Cardiac fibroblast (primary cell): ENCODE measurements around the gene EPHB2.

ENCODE experiments used
- DNase-seq, 2 donors: peaks; one replicate each; pipeline versions ENCODE4 v3.0.0 to v3.0.0-alpha.2; 2010; ENCODE audit warnings: low read depth in 2 of 2
- H3K4me3 ChIP-seq, 2 donors: replicated peaks in 1 of 2; 1 replicate in 1 of 2; 2 replicates in 1 of 2; pipeline ENCODE4 v1.5.1; 2011; ENCODE audit warnings: low read depth in 2 of 2, low read length in 2 of 2, mild to moderate bottlenecking in 2 of 2, moderate library complexity in 1 of 2
- TF ChIP-seq, protein P1 (sequence below): IDR thresholded peaks from one replicate; pipeline ENCODE4 v1.5.1; 2011; ENCODE audit warnings: low read depth, mild to moderate bottlenecking, low read length, inconsistent platforms

Gene EPHB2

DNA sequence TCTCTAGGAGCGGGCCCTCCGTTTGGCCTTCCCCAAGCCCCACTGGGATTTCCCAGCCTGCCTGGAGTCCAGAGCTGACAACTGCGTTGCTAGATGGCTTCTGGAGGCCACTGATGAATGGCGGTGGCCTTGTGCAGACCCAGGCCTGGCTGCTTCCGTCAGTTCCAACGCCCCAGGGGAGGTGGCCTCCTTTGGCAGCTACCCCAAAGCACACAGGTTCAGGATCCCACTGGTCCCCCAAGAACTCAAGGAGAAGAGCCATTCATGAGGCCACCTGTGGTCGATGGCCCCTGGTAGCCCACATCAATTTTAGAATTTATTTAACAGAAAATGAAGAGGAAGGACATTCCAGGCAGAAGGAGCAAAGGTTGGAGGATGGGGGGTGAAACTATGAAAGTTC is 176.9 kb downstream of the EPHB2 start:
- DNase-seq = no peak
- H3K4me3 ChIP-seq = no peak overlapping the region
- TF ChIP-seq, protein P1, sequence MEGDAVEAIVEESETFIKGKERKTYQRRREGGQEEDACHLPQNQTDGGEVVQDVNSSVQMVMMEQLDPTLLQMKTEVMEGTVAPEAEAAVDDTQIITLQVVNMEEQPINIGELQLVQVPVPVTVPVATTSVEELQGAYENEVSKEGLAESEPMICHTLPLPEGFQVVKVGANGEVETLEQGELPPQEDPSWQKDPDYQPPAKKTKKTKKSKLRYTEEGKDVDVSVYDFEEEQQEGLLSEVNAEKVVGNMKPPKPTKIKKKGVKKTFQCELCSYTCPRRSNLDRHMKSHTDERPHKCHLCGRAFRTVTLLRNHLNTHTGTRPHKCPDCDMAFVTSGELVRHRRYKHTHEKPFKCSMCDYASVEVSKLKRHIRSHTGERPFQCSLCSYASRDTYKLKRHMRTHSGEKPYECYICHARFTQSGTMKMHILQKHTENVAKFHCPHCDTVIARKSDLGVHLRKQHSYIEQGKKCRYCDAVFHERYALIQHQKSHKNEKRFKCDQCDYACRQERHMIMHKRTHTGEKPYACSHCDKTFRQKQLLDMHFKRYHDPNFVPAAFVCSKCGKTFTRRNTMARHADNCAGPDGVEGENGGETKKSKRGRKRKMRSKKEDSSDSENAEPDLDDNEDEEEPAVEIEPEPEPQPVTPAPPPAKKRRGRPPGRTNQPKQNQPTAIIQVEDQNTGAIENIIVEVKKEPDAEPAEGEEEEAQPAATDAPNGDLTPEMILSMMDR = no peak

DNA sequence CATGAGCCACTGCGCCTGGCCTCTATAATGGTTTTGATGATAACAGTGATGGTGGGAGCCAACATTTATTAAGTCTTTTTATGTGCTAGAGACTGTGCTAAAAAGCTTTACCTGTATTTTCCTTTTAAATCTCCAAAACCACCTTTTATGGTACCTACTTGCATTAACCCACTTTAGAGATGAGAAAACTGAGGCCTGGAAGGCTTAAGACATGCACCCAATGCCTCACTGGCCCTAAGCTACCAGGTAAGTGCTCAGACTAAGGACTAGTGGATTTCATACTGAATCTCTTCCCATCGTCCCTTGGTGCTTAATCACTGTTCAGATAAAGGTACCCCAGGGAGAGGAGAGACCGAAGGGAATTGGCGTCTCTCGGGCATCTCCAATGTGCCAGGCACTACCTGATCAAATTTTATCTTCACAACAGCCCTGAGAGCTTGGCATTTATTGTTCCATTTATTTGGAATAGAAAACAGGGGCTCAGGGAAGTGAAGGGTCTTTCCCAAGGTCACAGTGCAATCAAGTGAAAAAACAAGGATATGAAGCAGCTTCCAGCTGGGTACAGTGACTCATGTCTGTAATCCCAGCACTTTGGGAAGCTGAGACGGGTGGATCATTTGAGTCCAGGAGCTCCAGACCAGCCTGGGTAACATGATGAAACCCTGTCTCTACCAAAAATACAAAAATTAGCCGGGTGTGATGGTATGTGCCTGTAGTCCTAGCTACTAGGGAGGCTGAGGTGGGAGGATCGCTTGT is 177.9 kb downstream of the EPHB2 start:
- TF ChIP-seq, protein P1 = no peak
- DNase-seq = peak; percentile 17 to 28
- no peak overlapping the region for H3K4me3 ChIP-seq

DNA sequence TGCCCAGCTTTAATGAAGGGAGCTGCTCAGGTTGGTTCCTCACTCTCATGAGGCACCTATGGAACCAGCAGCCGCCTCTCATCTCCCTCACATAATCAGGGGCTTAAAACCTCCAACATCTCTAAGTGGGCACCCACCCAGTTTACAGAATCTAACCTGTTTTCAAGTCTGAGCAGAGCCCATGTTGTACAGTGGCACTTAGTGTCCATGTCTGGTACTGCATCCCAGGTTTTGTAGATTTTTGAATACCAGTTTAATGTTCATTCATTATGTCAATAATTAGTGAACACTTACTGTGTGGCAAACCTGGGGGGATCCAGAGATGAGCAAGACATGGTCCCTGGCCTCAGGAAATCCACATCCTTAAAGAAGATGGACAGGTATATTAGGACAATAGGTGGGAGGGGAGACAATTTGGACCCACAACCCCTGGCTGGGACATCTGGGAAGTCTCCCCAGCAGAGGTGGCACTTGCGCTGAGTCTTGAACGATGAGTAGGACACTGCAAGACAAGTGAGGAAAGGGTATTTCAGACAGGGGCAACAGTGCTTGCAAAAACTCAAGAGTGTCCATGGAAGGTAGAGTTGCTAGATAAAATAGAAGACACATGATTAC is 178.7 kb downstream of the EPHB2 start:
- no peak overlapping the region for H3K4me3 ChIP-seq
- TF ChIP-seq, protein P1 = peak; percentile 92
- DNase-seq = peak; percentile 57 to 65

DNA sequence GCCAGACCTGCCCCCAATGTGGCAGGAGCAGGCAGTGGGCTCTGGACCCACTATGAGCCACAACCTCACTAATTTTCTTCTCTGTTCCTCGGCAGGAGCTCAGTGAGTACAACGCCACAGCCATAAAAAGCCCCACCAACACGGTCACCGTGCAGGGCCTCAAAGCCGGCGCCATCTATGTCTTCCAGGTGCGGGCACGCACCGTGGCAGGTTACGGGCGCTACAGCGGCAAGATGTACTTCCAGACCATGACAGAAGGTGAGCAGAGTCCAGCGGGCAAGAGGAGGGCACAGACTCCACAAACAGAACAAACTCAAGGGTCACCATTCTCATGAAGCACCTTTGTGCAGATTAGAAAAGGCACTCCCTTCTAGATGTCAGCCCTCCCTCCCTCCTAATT is 182.2 kb downstream of the EPHB2 start:
- H3K4me3 ChIP-seq = no peak overlapping the region
- DNase-seq = no peak
- TF ChIP-seq, protein P1 = no peak

DNA sequence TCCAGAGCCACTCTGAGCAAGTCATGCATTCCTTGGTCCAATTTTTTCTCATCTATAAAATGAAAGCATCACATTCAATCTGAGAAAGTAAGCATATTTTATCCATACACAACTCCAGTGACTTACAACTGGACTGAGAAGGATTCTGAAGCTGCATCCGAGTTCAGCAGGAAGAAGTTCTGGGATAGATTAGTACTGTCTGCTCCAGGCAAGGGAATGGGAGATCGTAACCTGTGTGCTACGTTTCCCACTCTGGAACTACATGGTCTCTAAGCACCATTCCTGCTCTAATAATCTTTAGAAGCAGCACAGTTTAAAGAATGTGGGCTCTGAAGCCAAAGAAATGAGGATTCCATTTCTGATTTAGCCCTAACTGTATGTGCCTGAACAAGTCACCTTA is 182.7 kb downstream of the EPHB2 start:
- TF ChIP-seq, protein P1 = no peak
- no peak for DNase-seq
- no peak overlapping the region for H3K4me3 ChIP-seq

DNA sequence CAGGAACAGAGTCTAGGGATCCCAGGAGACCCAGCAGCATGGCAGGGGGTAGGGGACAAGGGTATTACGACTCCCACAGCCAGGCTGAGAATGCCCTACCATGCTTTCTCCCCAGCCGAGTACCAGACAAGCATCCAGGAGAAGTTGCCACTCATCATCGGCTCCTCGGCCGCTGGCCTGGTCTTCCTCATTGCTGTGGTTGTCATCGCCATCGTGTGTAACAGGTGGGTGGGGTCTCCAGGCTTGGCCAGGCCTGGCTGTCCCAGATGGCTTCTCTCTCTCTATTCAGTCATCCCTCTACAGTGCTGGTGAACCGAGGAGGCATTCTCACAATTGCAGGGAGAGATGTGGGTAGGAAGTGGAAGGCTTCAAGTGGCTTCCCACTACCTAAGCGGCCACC is 184.7 kb downstream of the EPHB2 start:
- no peak for DNase-seq
- no peak overlapping the region for H3K4me3 ChIP-seq
- TF ChIP-seq, protein P1 = no peak
